HFF-Myc (cell line): ENCODE data around the gene ACTR5.
"Not testable (repeated sequence)": the region's sequence is repeated elsewhere in the genome, so short reads cannot be mapped to it uniquely, and the experiment has no call there.

ENCODE experiments used
- DNase-seq: peaks from one replicate; pipeline ENCODE4 v3.0.0-alpha.2; 2011; ENCODE audit warnings: low read depth; ENCODE audit errors: extremely low read depth
- H3K4me3 ChIP-seq: replicated peaks from 2 replicates; pipeline ENCODE4 v1.5.1; 2011; ENCODE audit warnings: low read depth, mild to moderate bottlenecking, control low read depth, low read length
- TF ChIP-seq, protein P1 (sequence below): IDR thresholded peaks from 2 replicates; pipeline ENCODE4 v1.5.1; 2012; ENCODE audit warnings: mild to moderate bottlenecking, low read depth, low read length, control low read depth; ENCODE audit errors: missing control alignments

Gene ACTR5

GRCh38 chr20:38790200-38791053 is 42.2 kb downstream of the ACTR5 start:
- TF ChIP-seq, protein P1, sequence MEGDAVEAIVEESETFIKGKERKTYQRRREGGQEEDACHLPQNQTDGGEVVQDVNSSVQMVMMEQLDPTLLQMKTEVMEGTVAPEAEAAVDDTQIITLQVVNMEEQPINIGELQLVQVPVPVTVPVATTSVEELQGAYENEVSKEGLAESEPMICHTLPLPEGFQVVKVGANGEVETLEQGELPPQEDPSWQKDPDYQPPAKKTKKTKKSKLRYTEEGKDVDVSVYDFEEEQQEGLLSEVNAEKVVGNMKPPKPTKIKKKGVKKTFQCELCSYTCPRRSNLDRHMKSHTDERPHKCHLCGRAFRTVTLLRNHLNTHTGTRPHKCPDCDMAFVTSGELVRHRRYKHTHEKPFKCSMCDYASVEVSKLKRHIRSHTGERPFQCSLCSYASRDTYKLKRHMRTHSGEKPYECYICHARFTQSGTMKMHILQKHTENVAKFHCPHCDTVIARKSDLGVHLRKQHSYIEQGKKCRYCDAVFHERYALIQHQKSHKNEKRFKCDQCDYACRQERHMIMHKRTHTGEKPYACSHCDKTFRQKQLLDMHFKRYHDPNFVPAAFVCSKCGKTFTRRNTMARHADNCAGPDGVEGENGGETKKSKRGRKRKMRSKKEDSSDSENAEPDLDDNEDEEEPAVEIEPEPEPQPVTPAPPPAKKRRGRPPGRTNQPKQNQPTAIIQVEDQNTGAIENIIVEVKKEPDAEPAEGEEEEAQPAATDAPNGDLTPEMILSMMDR = peak; percentile 64
- peak; percentile 14 for DNase-seq
- H3K4me3 ChIP-seq = no peak overlapping the region

DNA sequence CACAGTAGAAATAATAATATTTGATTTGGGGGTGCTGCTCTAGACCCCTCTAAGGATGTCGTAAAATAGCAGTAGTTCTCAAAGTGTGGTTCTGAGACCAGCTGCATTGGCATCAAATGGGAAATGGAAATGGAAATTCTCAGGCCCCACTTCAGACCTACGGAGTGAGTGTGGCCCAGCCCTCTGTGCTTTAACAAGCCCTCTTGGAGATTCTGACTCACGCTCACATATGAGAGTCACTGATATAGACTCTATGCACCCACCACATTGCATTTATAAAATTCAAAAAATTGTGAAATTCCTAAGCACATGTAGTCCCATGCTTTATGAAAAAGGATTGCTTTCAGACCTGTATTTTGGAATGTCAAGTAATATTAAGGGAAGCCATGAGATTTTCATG is 43.0 kb downstream of the ACTR5 start:
- no peak overlapping the region for H3K4me3 ChIP-seq
- TF ChIP-seq, protein P1 = no peak
- DNase-seq = no peak

GRCh38 chr20:38791940-38792339 is 43.7 kb downstream of the ACTR5 start:
- H3K4me3 ChIP-seq = no peak overlapping the region
- DNase-seq = no peak
- TF ChIP-seq, protein P1 = no peak

DNA sequence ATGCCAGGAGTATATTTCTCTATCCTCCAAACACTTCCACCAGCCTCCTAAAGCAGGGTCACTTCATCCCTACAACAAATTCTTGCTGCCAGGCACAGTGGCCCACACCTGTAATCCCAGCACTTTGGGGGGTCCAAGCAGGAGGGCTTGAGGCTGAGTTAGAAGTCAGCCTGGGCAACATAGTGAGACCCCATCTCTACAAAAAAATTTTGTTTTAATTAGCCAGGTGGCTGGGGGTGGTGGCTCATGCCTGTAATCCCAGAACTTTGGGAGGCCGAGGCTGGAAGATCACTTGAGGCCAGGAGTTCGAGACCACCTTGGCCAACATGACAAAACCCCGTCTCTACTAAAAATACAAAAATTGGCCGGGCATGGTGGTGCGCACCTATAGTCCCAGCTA is 45.8 kb downstream of the ACTR5 start:
- not testable (repeated sequence) for H3K4me3 ChIP-seq, DNase-seq

- H3K4me3 ChIP-seq = no peak overlapping the region
- TF ChIP-seq, protein P1 = no peak
- no peak for DNase-seq
These were observed 50.0 kb downstream of the ACTR5 start for GRCh38 chr20:38798266-38798665.

DNA sequence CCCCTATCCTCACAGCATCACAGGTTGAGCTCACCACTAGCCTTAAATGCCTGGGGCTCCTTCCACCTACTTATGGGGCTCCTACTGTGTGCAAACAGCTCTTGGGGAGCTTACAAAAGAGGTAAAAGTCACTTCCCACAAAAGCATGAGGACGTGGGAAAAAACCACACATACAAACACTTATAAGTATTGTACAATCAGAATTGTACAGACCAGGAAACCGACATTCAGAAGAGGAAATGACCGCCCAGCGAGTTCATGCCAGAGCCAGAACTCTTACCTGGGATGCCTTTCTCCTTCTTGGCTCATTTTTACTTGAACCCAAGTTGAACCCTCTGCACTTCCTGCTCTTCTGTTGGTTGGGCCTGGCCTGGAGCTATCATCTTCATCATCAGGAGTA is 50.9 kb downstream of the ACTR5 start:
- no peak overlapping the region for H3K4me3 ChIP-seq
- DNase-seq = no peak
- TF ChIP-seq, protein P1 = no peak

DNA sequence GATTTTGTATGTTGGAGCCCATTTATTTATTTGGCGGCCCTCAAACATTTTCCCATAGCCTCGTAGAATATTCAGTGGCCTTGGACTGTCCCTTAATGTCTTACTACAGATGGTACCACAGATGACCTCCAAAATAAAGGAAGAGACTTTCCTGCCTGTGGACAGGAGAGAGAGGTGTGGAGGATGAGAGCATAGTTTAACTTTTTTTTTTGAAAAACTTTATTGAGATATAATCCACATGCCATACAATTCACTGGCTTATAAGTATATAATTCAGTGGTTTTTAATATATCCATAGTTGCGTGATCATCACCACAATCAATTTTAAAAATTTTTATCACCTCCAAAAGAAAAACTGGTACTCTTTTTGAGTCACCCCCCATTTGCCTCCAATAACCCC is 52.6 kb downstream of the ACTR5 start:
- no peak for DNase-seq
- TF ChIP-seq, protein P1 = no peak
- no peak overlapping the region for H3K4me3 ChIP-seq
